ENCODE measurements around the gene LAMB1.

DNA sequence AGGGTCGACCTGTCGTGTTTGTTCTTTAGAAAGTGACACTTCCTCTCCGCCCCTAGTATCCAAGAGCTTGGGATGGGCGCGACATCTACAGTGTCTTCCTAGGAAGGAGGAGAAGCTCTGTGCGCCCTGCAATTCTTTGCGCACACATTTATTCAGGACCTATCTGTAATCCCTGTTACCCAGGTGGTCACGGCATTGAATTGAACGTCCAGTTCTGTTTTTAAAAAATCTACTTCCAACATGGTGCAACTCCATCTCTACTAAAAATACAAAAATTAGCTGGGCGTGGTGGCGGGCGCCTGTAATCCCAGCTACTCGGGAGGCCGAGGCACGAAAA, 606 bp upstream of the LAMB1 start:
- TF ChIP-seq POLR2AphosphoS5 (IDR thresholded peaks at IDR 0.05; ENCODE audit: borderline replicate concordance, low read depth, low read length), result no peak
- TF ChIP-seq EZH2 (IDR thresholded peaks at IDR 0.05), result no peak
- TF ChIP-seq FOXP2 (optimal IDR thresholded peaks at IDR 0.05; ENCODE audit: control extremely low read depth, extremely low read length, insufficient read depth), result no peak

All from SK-N-MC (cell line).